ENCODE data around the gene SPAG16.
A peak's percentile ranks its signal among the peaks of the same experiment; 100 is the strongest.

Gene SPAG16

GRCh38 chr2:214310319-214310718 is 1026.1 kb downstream of the SPAG16 start:
- no peak overlapping the region for H3K4me3 ChIP-seq (IDR thresholded peaks at IDR 0.05; ENCODE audit: insufficient read depth, low read depth, low read length)
- peak overlapping the region; percentile 35 for H2AFZ ChIP-seq (ENCODE audit: low read depth)
- no peaks in the 10 kb centered on the region for H3K36me3 ChIP-seq (ENCODE audit: insufficient read depth)
- TF ChIP-seq CTCF (conservative IDR thresholded peaks at IDR 0.05; ENCODE audit: low read depth, low read length): peak; percentile 45
- peak overlapping the region; percentile 36 for H3K4me2 ChIP-seq
- no peak overlapping the region for H3K27ac ChIP-seq
- no peaks in the 10 kb centered on the region for H3K4me1 ChIP-seq (ENCODE audit: low read depth, poor library complexity, severe bottlenecking)
- no peaks in the 10 kb centered on the region for H3K79me2 ChIP-seq (ENCODE audit: insufficient read depth, low read depth)
- no peak overlapping the region for H3K9ac ChIP-seq
- no peaks in the 10 kb centered on the region for H4K20me1 ChIP-seq (ENCODE audit: insufficient read depth)
- peaks cover 3% of the 10 kb centered on the region; the same call in 1 of the 2 replicates for H3K27me3 ChIP-seq (ENCODE audit: insufficient read depth, low read depth)

- H3K27me3 ChIP-seq (ENCODE audit: insufficient read depth, low read depth): peaks cover 3% of the 10 kb centered on the region; the same call in 1 of the 2 replicates
- no peak overlapping the region for H3K27ac ChIP-seq
- H3K4me2 ChIP-seq: no peak overlapping the region
- no peaks in the 10 kb centered on the region for H4K20me1 ChIP-seq (ENCODE audit: insufficient read depth)
- H2AFZ ChIP-seq (ENCODE audit: low read depth): no peak overlapping the region
- H3K4me3 ChIP-seq (IDR thresholded peaks at IDR 0.05; ENCODE audit: insufficient read depth, low read depth, low read length): no peak overlapping the region
- TF ChIP-seq CTCF (conservative IDR thresholded peaks at IDR 0.05; ENCODE audit: low read depth, low read length): no peak; the same call in 1 of the 2 replicates
- no peaks in the 10 kb centered on the region for H3K79me2 ChIP-seq (ENCODE audit: insufficient read depth, low read depth)
- H3K36me3 ChIP-seq (ENCODE audit: insufficient read depth): no peaks in the 10 kb centered on the region
- no peaks in the 10 kb centered on the region for H3K4me1 ChIP-seq (ENCODE audit: low read depth, poor library complexity, severe bottlenecking)
- H3K9ac ChIP-seq: no peak overlapping the region
These were observed 1026.8 kb downstream of the SPAG16 start for GRCh38 chr2:214311031-214311533.

- TF ChIP-seq CTCF (conservative IDR thresholded peaks at IDR 0.05; ENCODE audit: low read depth, low read length): no peak
- no peak overlapping the region for H3K4me2 ChIP-seq
- H3K4me3 ChIP-seq (IDR thresholded peaks at IDR 0.05; ENCODE audit: insufficient read depth, low read depth, low read length): no peak overlapping the region
- no peaks in the 10 kb centered on the region for H3K79me2 ChIP-seq (ENCODE audit: insufficient read depth, low read depth)
- H3K4me1 ChIP-seq (ENCODE audit: low read depth, poor library complexity, severe bottlenecking): no peaks in the 10 kb centered on the region
- H3K36me3 ChIP-seq (ENCODE audit: insufficient read depth): no peaks in the 10 kb centered on the region
- no peaks in the 10 kb centered on the region for H4K20me1 ChIP-seq (ENCODE audit: insufficient read depth)
- H3K9ac ChIP-seq: no peak overlapping the region
- no peak overlapping the region for H2AFZ ChIP-seq (ENCODE audit: low read depth)
- H3K27me3 ChIP-seq (ENCODE audit: insufficient read depth, low read depth): peaks cover 3% of the 10 kb centered on the region; the same call in 1 of the 2 replicates
- no peak overlapping the region for H3K27ac ChIP-seq
These were observed 1027.9 kb downstream of the SPAG16 start for GRCh38 chr2:214311931-214312749.

GRCh38 chr2:214315324-214315723 is 1031.1 kb downstream of the SPAG16 start:
- Histone ChIP-seq H3K27me3 (ENCODE audit: insufficient read depth, low read depth) (peaks cover 3% of the 10 kb centered on the region; the same call in 1 of the 2 replicates), H4K20me1 (ENCODE audit: insufficient read depth) (no peaks in the 10 kb centered on the region), H3K27ac (no peak overlapping the region), H3K4me1 (ENCODE audit: low read depth, poor library complexity, severe bottlenecking) (no peaks in the 10 kb centered on the region), H3K79me2 (ENCODE audit: insufficient read depth, low read depth) (no peaks in the 10 kb centered on the region), H3K9ac (no peak overlapping the region), H3K36me3 (ENCODE audit: insufficient read depth) (no peaks in the 10 kb centered on the region), H3K4me2 (no peak overlapping the region), H3K4me3 (IDR thresholded peaks at IDR 0.05; ENCODE audit: insufficient read depth, low read depth, low read length) (no peak overlapping the region), H2AFZ (ENCODE audit: low read depth) (no peak overlapping the region)
- TF ChIP-seq CTCF (conservative IDR thresholded peaks at IDR 0.05; ENCODE audit: low read depth, low read length): no peak

Data from KMS-11 (cell line).